Activated CD4-positive, alpha-beta T cell treated with anti-CD3 and anti-CD28 coated beads, Interleukin-10, Interleukin-2, amounts not matched to agents 100 ng/mL and 50 ng/mL, durations not matched to agents 16 hours and 8 hours (primary cell): Measurements from ENCODE around the gene IER5.

Source experiments
- DNase-seq: peaks from one replicate; pipeline ENCODE4 v3.0.0-alpha.2; 2020

IER5 gene

GRCh38 chr1:181077576-181078242 lies 10.8 kb upstream of the IER5 start:
- no peak for DNase-seq

- peak; percentile 77 for DNase-seq
Measured at GRCh38 chr1:181079382-181079781, 9.1 kb upstream of the IER5 start.

GRCh38 chr1:181079920-181080319 lies 8.6 kb upstream of the IER5 start:
- no peak for DNase-seq

GRCh38 chr1:181080556-181080955 lies 7.9 kb upstream of the IER5 start:
- DNase-seq = no peak

- DNase-seq = no peak
Measured at GRCh38 chr1:181081395-181081794, 7.1 kb upstream of the IER5 start.

- peak; percentile 70 for DNase-seq
Measured at GRCh38 chr1:181083842-181084605, 4.5 kb upstream of the IER5 start.

- DNase-seq = no peak
Measured at GRCh38 chr1:181084606-181084969, 3.9 kb upstream of the IER5 start.

- no peak for DNase-seq
Measured at GRCh38 chr1:181086091-181086490, 2.4 kb upstream of the IER5 start.

GRCh38 chr1:181086926-181087325 lies 1.6 kb upstream of the IER5 start:
- DNase-seq = no peak

- peak; percentile 28 for DNase-seq
Measured at GRCh38 chr1:181087400-181087901, 1.0 kb upstream of the IER5 start.

GRCh38 chr1:181089017-181089675 lies 646 bp downstream of the IER5 start:
- DNase-seq = peak; percentile 44

GRCh38 chr1:181089676-181090544 lies 1.4 kb downstream of the IER5 start:
- DNase-seq = peak; percentile 85

- DNase-seq = peak; percentile 80
Measured at GRCh38 chr1:181090641-181091126, 2.2 kb downstream of the IER5 start.

- no peak for DNase-seq
Measured at GRCh38 chr1:181091309-181092040, 3.0 kb downstream of the IER5 start.

- DNase-seq = no peak
Measured at GRCh38 chr1:181092056-181092455, 3.6 kb downstream of the IER5 start.

GRCh38 chr1:181092883-181093458 lies 4.5 kb downstream of the IER5 start:
- no peak for DNase-seq

- DNase-seq = no peak
Measured at GRCh38 chr1:181094416-181095212, 6.1 kb downstream of the IER5 start.

GRCh38 chr1:181095260-181095659 lies 6.8 kb downstream of the IER5 start:
- no peak for DNase-seq

GRCh38 chr1:181095763-181096184 lies 7.3 kb downstream of the IER5 start:
- no peak for DNase-seq

- no peak for DNase-seq
Measured at GRCh38 chr1:181097242-181097641, 8.7 kb downstream of the IER5 start.
